Glomerular endothelial cell (primary cell): ENCODE data around the gene MYBPC3. TPM values are rescaled to one million over a fixed set of nuclear protein-coding genes. Genes with fewer than 3 reads are reported as not detected.

Experiments
- total RNA-seq: library from RNA; depleted of rRNA; stranded (reverse); fragments of >200 nt; gene quantifications from 2 replicates; pipeline ENCODE4 v1.2.3, GENCODE V29; 2015

The MYBPC3 gene
- total RNA-seq, 1 donor from 2014 or later: not detected

Other genes with a start within 250 kb of the MYBPC3 start
- gene ARFGAP2, start 175.8 kb downstream of the MYBPC3 start, total RNA-seq: 91.4 and 105 TPM in 2 replicates
- gene PACSIN3, start 166.3 kb downstream of the MYBPC3 start, total RNA-seq: 16.8 and 21.6 TPM in 2 replicates
- gene DDB2, start 137.7 kb downstream of the MYBPC3 start, total RNA-seq: 61.0 and 74.7 TPM in 2 replicates
- 29.9 and 53.1 TPM in 2 replicates for gene ACP2, start 103.9 kb downstream of the MYBPC3 start, total RNA-seq
- 4.1 and 7.6 TPM in 2 replicates for gene NR1H3, start 94.7 kb downstream of the MYBPC3 start, total RNA-seq
- 28.1 and 39.7 TPM in 2 replicates for gene MADD, start 82.6 kb downstream of the MYBPC3 start, total RNA-seq
- not detected in 2 replicates for gene SPI1, start 25.8 kb upstream of the MYBPC3 start, total RNA-seq
- gene SLC39A13, start 55.9 kb upstream of the MYBPC3 start, total RNA-seq: 118 and 133 TPM in 2 replicates
- 143 and 156 TPM in 2 replicates for gene PSMC3, start 73.7 kb upstream of the MYBPC3 start, total RNA-seq
- not detected in 2 replicates for gene RAPSN, start 96.4 kb upstream of the MYBPC3 start, total RNA-seq
- gene CELF1, start 200.4 kb upstream of the MYBPC3 start, total RNA-seq: 60.1 and 106 TPM in 2 replicates
- gene PTPMT1, start 212.9 kb upstream of the MYBPC3 start, total RNA-seq: 125 and 126 TPM in 2 replicates
- gene KBTBD4, start 226.3 kb upstream of the MYBPC3 start, total RNA-seq: 20.9 and 26.7 TPM in 2 replicates
- 61.5 and 71.2 TPM in 2 replicates for gene NDUFS3, start 226.4 kb upstream of the MYBPC3 start, total RNA-seq
- gene FAM180B, start 234.0 kb upstream of the MYBPC3 start, total RNA-seq: not detected in 2 replicates
- gene C1QTNF4, start 241.7 kb upstream of the MYBPC3 start, total RNA-seq: 0.29 and 1.3 TPM in 2 replicates